ENCODE measurements around the gene B3GALT2.

The B3GALT2 gene

GRCh38 chr1:193144361-193144938 is 42.0 kb downstream of the B3GALT2 start:
- ATAC-seq: no peak
- Mint-ChIP-seq H3K36me3 (peaks cover 44% of the 10 kb centered on the region), H3K4me3 (no peak overlapping the region)

DNA sequence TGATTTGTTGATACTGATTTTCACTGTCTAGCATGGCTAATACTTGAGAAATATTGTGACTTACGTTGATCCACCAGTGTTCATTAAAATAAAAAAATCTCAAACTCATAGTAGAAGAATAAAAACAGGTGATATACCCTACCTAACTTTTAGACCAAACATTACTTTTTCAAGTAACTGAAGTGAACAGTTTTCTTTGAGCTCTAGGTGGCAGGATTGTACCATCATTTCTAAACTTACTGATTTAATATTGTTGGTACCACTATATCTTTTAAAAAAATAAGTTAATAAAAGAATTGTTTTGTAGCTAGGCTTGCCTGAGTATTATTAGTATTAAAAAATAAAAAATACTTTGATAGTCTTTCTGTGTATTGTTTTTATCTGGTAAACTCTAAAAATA is 43.1 kb downstream of the B3GALT2 start:
- peaks cover 13% of the 10 kb centered on the region for H3K4me1 Mint-ChIP-seq
- no peak overlapping the region for H3K4me3 Mint-ChIP-seq
- H3K36me3 Mint-ChIP-seq: peaks cover 51% of the 10 kb centered on the region
- no peaks in the 10 kb centered on the region for H3K27me3 Mint-ChIP-seq
- no peak overlapping the region for H3K27ac Mint-ChIP-seq
- no peak for ATAC-seq
- H3K9me3 Mint-ChIP-seq: no peaks in the 10 kb centered on the region

More at GRCh38 chr1:193144361-193144938, 42.0 kb downstream of the B3GALT2 start:
- peaks cover 13% of the 10 kb centered on the region for H3K4me1 Mint-ChIP-seq
- H3K9me3 Mint-ChIP-seq: no peaks in the 10 kb centered on the region
- H3K27me3 Mint-ChIP-seq: no peaks in the 10 kb centered on the region
- H3K27ac Mint-ChIP-seq: no peak overlapping the region

DNA sequence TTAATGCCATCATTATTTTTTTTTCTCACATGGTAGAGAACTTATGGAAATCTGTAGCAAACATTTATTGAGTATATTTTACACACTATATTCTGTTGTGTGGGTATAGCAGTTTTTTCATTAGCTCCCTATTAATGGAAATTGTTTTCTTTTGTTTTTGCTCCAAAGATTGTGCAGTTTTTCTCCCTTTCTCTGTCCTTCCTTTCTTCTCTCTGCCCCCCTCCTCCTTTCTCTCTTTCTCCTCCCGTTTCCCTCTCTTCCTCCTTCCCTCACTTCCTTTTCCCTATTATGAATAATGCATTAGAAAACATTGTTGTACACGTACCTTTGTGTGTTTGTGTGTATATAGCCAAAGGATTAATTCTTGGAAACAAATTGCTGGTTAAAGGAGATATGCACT is 44.0 kb downstream of the B3GALT2 start:
- Mint-ChIP-seq H3K4me3 (no peak overlapping the region), H3K4me1 (peaks cover 13% of the 10 kb centered on the region), H3K36me3 (peaks cover 56% of the 10 kb centered on the region), H3K27me3 (no peaks in the 10 kb centered on the region), H3K27ac (peak overlapping the region; percentile 59), H3K9me3 (no peaks in the 10 kb centered on the region)
- no peak for ATAC-seq

GRCh38 chr1:193141804-193142203 is 44.6 kb downstream of the B3GALT2 start:
- Mint-ChIP-seq H3K4me1 (peaks cover 13% of the 10 kb centered on the region), H3K27ac (peak overlapping the region; percentile 59), H3K4me3 (no peak overlapping the region), H3K27me3 (no peaks in the 10 kb centered on the region), H3K36me3 (peaks cover 51% of the 10 kb centered on the region), H3K9me3 (no peaks in the 10 kb centered on the region)
- no peak for ATAC-seq

DNA sequence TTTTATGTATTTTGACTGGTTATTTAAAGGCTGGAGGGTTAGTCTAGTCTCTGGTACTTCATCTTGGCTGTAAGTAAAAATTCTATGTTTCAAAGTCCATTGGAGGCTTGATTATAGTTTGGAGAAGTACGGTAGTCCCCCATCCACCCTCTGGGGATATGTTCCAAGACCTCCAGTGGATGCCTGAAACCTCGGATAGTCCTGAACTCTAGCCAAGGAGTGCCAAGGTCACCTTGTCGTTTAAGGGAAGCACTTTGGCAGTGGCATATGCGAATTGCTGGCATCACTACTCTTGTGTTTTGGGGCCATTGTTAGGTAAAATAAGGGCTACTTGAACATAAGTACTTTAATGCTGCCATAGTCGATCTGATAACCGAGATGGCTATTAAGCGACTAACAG is 46.2 kb downstream of the B3GALT2 start:
- H3K27ac Mint-ChIP-seq: no peak overlapping the region
- H3K9me3 Mint-ChIP-seq: no peaks in the 10 kb centered on the region
- no peak overlapping the region for H3K4me3 Mint-ChIP-seq
- no peaks in the 10 kb centered on the region for H3K27me3 Mint-ChIP-seq
- no peak for ATAC-seq
- H3K36me3 Mint-ChIP-seq: peaks cover 39% of the 10 kb centered on the region
- peaks cover 13% of the 10 kb centered on the region for H3K4me1 Mint-ChIP-seq

GRCh38 chr1:193131266-193131860 is 55.0 kb downstream of the B3GALT2 start:
- ATAC-seq: no peak
- H3K4me1 Mint-ChIP-seq: peaks cover 24% of the 10 kb centered on the region

More at GRCh38 chr1:193131266-193131860, 55.0 kb downstream of the B3GALT2 start:
- peaks cover 44% of the 10 kb centered on the region for H3K36me3 Mint-ChIP-seq
- no peak overlapping the region for H3K4me3 Mint-ChIP-seq
- H3K27me3 Mint-ChIP-seq: no peaks in the 10 kb centered on the region
- no peak overlapping the region for H3K27ac Mint-ChIP-seq
- no peaks in the 10 kb centered on the region for H3K9me3 Mint-ChIP-seq
